Endodermal cell (in vitro differentiated cells): ENCODE results near the gene SEPTIN8. TPM values are rescaled to one million over a fixed set of nuclear protein-coding genes. Genes with fewer than 3 reads are reported as not detected.

Experiments used
- DNase-seq: peaks from one replicate; pipeline ENCODE4 v3.0.0-alpha.2; 2017
- H3K27ac ChIP-seq: 2 replicates; pipeline ENCODE4 v1.5.1; 2013; ENCODE audit warnings: mild to moderate bottlenecking, low read depth, low read length, moderate library complexity
- H3K27me3 ChIP-seq: 2 replicates; pipeline ENCODE4 v1.6.1; 2013; ENCODE audit warnings: mild to moderate bottlenecking, low read length, moderate library complexity; ENCODE audit not compliant: insufficient read depth, control insufficient read depth, poor library complexity, severe bottlenecking
- H3K36me3 ChIP-seq: 2 replicates; pipeline ENCODE4 v1.7.0; 2013; ENCODE audit warnings: mild to moderate bottlenecking, low read length, moderate library complexity; ENCODE audit not compliant: control insufficient read depth, insufficient read depth
- H3K4me1 ChIP-seq: one replicate; pipeline ENCODE4 v1.7.0; 2013; ENCODE audit warnings: low read length; ENCODE audit not compliant: control insufficient read depth, insufficient read depth
- H3K4me3 ChIP-seq: 2 replicates; pipeline ENCODE4 v1.5.1; 2013; ENCODE audit warnings: mild to moderate bottlenecking, low read length, moderate library complexity
- H3K9ac ChIP-seq: 2 replicates; pipeline ENCODE4 v1.6.1; 2013; ENCODE audit warnings: mild to moderate bottlenecking, low read length, moderate library complexity; ENCODE audit not compliant: poor library complexity, severe bottlenecking; ENCODE audit errors: extremely low read depth
- H3K9me3 ChIP-seq: 2 replicates; pipeline ENCODE4 v1.6.1; 2013; ENCODE audit warnings: mild to moderate bottlenecking, low read length, moderate library complexity; ENCODE audit not compliant: control insufficient read depth
- H3K27ac Mint-ChIP-seq: 2 replicates; pipeline ENCODE4 v1.8.0; 2020; ENCODE audit warnings: mixed read lengths
- H3K27me3 Mint-ChIP-seq: 2 replicates; pipeline ENCODE4 v1.8.0; 2021; ENCODE audit warnings: mild to moderate bottlenecking, mixed read lengths; ENCODE audit not compliant: insufficient read depth
- H3K36me3 Mint-ChIP-seq: 2 replicates; pipeline ENCODE4 v1.8.0; 2020; ENCODE audit warnings: low read depth, mixed read lengths
- H3K4me1 Mint-ChIP-seq: 2 replicates; pipeline ENCODE4 v1.8.0; 2020; ENCODE audit warnings: mixed read lengths
- H3K4me3 Mint-ChIP-seq: 2 replicates; pipeline ENCODE4 v1.8.0; 2020; ENCODE audit warnings: mild to moderate bottlenecking, moderate library complexity, mixed read lengths
- H3K9me3 Mint-ChIP-seq: 2 replicates; pipeline ENCODE4 v1.8.0; 2020; ENCODE audit warnings: mild to moderate bottlenecking, mixed read lengths
- WGBS, 2 experiments: methylation state at CpG; one replicate each; pipeline versions ENCODE4 v1.1.5 to v1.1.7; 2013; ENCODE audit warnings: missing lambda C conversion rate in 2 of 2, mixed read lengths in 1 of 2; ENCODE audit not compliant: insufficient coverage in 1 of 2, insufficient read length in 1 of 2; 5-methylcytosine and 5-hydroxymethylcytosine counted together
- total RNA-seq, 2 donors: library from RNA; stranded (reverse); fragmentation: NEBNext Ultra II Directional in 1 of 2; extraction: Animal tissue kit (Norgen Biotek cat#: 25700) in 1 of 2; gene quantifications; 2 replicates in 1 of 2; 3 replicates in 1 of 2; pipeline ENCODE4 v1.2.1, GENCODE V29; 2021
- TF ChIP-seq, protein P1 (sequence below): fragments of 200-600 bp; sonication (generic); conservative IDR thresholded peaks from 2 replicates; pipeline ENCODE4 v1.5.0; 2021; ENCODE audit warnings: antibody characterized with exemption, mild to moderate bottlenecking

Gene SEPTIN8
- total RNA-seq, 2 donors from 2014 or later = 49.0 to 56.7 TPM

DNA sequence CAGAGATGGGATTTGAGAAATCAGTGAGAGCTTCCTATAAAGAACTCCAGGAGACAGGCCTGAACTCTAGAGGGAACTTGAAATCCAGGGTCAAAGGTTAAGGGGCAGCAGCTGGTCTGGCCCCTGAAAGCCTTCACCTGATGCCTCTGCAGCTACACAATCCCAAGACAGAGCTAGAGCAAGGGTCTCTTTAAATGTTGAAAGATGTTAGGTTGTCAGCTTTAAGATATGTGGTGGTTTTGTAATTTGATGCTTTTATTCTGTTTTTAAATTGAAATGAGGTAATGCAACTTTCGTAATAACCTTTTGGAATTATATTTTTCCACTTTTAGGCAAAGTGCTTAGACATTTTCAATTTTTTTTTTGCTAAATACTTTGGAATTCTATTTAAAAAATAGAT, 38.4 kb upstream of the SEPTIN8 start:
- H3K27me3 ChIP-seq = peaks cover 63% of the 10 kb centered on the region
- no peak overlapping the region for H3K27ac ChIP-seq
- H3K4me3 ChIP-seq = no peak overlapping the region
- Mint-ChIP-seq H3K27me3 (peaks cover 75% of the 10 kb centered on the region), H3K4me1 (peaks cover 2% of the 10 kb centered on the region), H3K27ac (no peak overlapping the region), H3K4me3 (no peak overlapping the region), H3K9me3 (peaks cover 5% of the 10 kb centered on the region), H3K36me3 (no peaks in the 10 kb centered on the region)
- no peak for DNase-seq
- 89% methylated on average over 1 of the region's 1 CpG; no CpG with 5 or more reads in 1 of the 2 experiments for WGBS, 2 experiments
- H3K9ac ChIP-seq = no peak overlapping the region
- H3K4me1 ChIP-seq = no peaks in the 10 kb centered on the region
- H3K36me3 ChIP-seq = no peaks in the 10 kb centered on the region
- H3K9me3 ChIP-seq = no peaks in the 10 kb centered on the region
- TF ChIP-seq, protein P1, sequence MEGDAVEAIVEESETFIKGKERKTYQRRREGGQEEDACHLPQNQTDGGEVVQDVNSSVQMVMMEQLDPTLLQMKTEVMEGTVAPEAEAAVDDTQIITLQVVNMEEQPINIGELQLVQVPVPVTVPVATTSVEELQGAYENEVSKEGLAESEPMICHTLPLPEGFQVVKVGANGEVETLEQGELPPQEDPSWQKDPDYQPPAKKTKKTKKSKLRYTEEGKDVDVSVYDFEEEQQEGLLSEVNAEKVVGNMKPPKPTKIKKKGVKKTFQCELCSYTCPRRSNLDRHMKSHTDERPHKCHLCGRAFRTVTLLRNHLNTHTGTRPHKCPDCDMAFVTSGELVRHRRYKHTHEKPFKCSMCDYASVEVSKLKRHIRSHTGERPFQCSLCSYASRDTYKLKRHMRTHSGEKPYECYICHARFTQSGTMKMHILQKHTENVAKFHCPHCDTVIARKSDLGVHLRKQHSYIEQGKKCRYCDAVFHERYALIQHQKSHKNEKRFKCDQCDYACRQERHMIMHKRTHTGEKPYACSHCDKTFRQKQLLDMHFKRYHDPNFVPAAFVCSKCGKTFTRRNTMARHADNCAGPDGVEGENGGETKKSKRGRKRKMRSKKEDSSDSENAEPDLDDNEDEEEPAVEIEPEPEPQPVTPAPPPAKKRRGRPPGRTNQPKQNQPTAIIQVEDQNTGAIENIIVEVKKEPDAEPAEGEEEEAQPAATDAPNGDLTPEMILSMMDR = no peak

DNA sequence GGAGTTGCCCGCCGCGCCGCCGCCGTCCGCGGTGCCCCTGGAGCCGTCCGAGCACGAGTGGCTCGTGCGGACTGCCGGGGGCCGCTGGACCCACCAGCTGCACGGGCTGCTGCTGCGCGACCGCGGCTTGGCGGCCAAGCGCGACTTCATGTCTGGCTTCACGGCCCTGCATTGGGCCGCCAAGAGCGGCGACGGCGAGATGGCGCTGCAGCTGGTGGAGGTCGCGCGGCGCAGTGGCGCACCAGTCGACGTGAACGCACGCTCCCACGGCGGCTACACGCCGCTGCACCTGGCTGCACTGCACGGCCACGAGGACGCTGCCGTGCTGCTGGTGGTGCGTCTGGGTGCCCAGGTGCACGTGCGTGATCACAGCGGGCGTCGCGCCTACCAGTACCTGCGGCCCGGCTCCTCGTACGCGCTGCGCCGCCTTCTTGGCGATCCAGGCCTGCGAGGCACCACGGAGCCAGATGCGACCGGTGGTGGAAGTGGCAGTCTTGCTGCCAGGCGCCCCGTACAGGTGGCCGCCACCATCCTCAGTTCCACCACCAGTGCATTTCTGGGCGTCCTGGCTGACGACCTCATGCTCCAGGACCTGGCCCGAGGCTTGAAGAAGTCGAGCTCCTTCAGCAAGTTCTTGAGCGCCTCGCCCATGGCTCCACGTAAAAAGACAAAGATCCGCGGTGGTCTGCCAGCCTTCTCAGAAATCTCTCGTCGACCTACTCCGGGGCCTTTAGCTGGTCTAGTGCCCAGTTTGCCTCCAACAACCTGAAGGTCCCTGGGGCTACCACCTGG, 37.7 kb upstream of the SEPTIN8 start:
- TF ChIP-seq, protein P1 = no peak
- Histone ChIP-seq H3K4me1 (no peaks in the 10 kb centered on the region), H3K36me3 (no peaks in the 10 kb centered on the region), H3K4me3 (no peak overlapping the region), H3K27me3 (peaks cover 68% of the 10 kb centered on the region), H3K9ac (no peak overlapping the region), H3K9me3 (no peaks in the 10 kb centered on the region), H3K27ac (no peak overlapping the region)
- Mint-ChIP-seq H3K27ac (no peak overlapping the region), H3K9me3 (peaks cover 5% of the 10 kb centered on the region), H3K27me3 (peaks cover 79% of the 10 kb centered on the region), H3K4me1 (no peaks in the 10 kb centered on the region), H3K36me3 (no peaks in the 10 kb centered on the region), H3K4me3 (no peak overlapping the region)
- 70 to 86% methylated on average over 43 to 81 of the region's 81 CpGs for WGBS, 2 experiments
- peak; percentile 83 for DNase-seq

DNA sequence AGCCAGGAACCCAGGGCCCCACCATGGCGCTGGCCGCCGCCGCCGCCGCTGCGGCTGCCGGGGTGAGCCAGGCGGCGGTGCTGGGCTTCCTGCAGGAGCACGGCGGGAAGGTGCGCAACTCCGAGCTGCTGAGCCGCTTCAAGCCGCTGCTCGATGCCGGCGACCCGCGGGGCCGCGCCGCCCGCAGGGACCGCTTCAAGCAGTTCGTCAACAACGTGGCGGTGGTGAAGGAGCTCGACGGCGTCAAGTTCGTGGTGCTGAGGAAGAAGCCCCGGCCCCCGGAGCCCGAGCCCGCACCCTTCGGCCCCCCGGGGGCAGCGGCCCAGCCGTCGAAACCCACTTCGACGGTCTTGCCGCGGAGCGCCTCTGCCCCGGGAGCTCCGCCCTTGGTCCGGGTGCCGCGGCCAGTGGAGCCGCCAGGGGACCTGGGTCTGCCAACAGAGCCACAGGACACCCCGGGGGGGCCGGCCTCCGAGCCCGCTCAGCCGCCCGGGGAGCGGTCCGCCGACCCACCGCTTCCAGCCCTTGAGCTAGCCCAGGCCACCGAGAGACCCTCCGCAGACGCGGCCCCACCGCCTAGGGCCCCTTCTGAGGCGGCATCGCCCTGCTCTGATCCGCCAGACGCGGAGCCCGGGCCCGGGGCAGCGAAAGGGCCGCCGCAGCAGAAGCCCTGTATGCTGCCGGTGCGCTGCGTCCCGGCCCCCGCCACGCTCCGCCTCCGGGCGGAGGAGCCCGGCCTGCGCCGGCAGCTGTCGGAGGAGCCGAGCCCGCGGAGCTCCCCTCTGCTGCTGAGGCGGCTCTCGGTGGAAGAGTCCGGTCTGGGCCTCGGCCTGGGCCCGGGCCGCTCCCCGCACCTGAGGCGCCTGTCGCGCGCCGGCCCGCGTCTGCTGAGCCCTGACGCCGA, 36.8 kb upstream of the SEPTIN8 start:
- WGBS, 2 experiments = 6% methylated on average over 30 to 110 of the region's 110 CpGs
- Mint-ChIP-seq H3K27me3 (peaks cover 81% of the 10 kb centered on the region), H3K36me3 (no peaks in the 10 kb centered on the region), H3K4me3 (no peak overlapping the region), H3K27ac (no peak overlapping the region), H3K9me3 (peaks cover 5% of the 10 kb centered on the region), H3K4me1 (no peaks in the 10 kb centered on the region)
- no peaks in the 10 kb centered on the region for H3K9me3 ChIP-seq
- H3K9ac ChIP-seq = no peak overlapping the region
- TF ChIP-seq, protein P1 = peak; percentile 20
- no peaks in the 10 kb centered on the region for H3K4me1 ChIP-seq
- no peak overlapping the region for H3K4me3 ChIP-seq
- peak; percentile 83 for DNase-seq
- no peaks in the 10 kb centered on the region for H3K36me3 ChIP-seq
- H3K27me3 ChIP-seq = peaks cover 74% of the 10 kb centered on the region
- no peak overlapping the region for H3K27ac ChIP-seq
